GM08714 (cell line): ENCODE data around the gene GSTT2.
"Not testable (repeated sequence)": the region's sequence is repeated elsewhere in the genome, so short reads cannot be mapped to it uniquely, and the experiment has no call there.

ENCODE experiments used
- H3K4me3 ChIP-seq: fragments of 200-500 bp; sonication (Bioruptor generic); 2 replicates; pipeline ENCODE4 v1.5.1; 2014; ENCODE audit warnings: mild to moderate bottlenecking, low read length, inconsistent platforms
- ZNF274 ChIP-seq: IDR thresholded peaks from 2 replicates; pipeline ENCODE4 v1.6.1; 2012; ENCODE audit warnings: mild to moderate bottlenecking, low read depth, low read length

The GSTT2 gene

GRCh38 chr22:23969071-23969470 lies 10.9 kb upstream of the GSTT2 start:
- H3K4me3 ChIP-seq = no peak overlapping the region
- TF ChIP-seq ZNF274 = no peak

DNA sequence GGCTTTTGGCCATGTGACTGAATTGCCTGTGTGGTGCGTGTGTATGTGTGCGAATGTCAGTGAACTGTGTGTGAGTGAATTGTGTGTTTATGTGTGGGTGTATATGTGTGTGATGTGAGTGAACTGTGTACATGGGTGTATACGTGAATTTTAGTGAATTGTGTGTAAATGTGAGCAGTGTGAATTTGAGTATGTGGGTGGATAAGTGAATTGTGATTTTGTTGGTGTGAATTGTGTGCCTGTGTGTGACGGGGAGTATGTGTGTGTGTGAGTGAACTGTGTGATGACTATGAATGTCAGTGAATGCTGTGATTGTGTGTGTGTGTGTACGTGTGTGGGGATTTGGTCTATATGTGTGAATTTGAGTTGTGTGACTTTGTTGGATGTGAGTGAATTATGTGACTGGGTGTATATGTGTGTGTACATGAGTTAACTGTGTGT lies 9.7 kb upstream of the GSTT2 start:
- TF ChIP-seq ZNF274 = no peak
- H3K4me3 ChIP-seq = no peak overlapping the region

- H3K4me3 ChIP-seq = no peak overlapping the region
- no peak for TF ChIP-seq ZNF274
Observed at GRCh38 chr22:23970816-23971486, 9.0 kb upstream of the GSTT2 start.

GRCh38 chr22:23971927-23972326 lies 8.0 kb upstream of the GSTT2 start:
- not testable (repeated sequence) for H3K4me3 ChIP-seq

DNA sequence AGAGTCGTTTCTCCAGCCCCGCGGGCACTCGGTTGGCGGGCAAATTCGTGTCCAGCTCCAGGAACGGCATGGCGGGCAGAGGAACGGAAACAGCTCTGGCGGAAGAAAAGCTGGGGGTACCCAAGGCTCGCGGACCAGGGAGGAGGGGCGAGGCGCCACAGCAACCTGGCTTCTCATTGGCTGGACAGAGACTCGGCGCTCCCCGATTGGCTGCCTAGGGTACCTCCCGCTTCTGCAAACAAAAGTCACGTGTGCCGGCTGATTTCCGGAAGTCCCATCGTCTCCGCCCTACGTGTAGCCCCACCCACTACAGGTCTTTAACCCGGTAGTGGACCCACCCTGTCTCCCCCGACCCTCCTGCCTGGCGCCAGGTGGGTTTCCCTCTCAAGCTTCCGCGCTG lies 5.6 kb upstream of the GSTT2 start, which contains the start of gene DDT:
Gene DDT (minus strand): TSS at position 97 of the 400 bp plus-strand sequence. CDS start 27 bp downstream, at position 70.
- not testable (repeated sequence) for H3K4me3 ChIP-seq

- not testable (repeated sequence) for H3K4me3 ChIP-seq
Observed at GRCh38 chr22:23974836-23975352, 5.0 kb upstream of the GSTT2 start.

- not testable (repeated sequence) for H3K4me3 ChIP-seq
Observed at GRCh38 chr22:23977304-23977703, 2.6 kb upstream of the GSTT2 start.

GRCh38 chr22:23980567-23980966 lies 633 bp downstream of the GSTT2 start:
- H3K4me3 ChIP-seq = not testable (repeated sequence)

DNA sequence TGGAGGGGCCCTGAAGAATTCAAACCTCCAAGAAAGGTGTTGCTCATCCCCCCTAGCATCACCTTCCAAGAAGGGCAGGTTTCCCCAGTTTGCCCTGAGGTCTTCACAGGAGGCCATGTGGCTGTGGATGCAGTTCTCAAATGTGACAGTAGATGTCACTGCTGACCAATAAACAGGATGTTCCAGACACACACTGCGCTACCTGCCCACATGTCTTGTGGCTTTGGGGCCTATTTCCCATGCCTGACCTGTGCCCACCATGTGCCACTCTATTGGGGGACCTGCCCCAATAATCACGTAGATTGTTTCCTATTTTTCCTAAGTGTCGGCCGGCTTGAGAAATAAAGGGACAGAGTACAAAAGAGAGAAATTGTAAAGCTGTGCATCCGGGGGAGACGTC lies 4.5 kb downstream of the GSTT2 start:
- no peak overlapping the region for H3K4me3 ChIP-seq
- no peak for TF ChIP-seq ZNF274

GRCh38 chr22:23986089-23986488 lies 6.2 kb downstream of the GSTT2 start:
- not testable (repeated sequence) for H3K4me3 ChIP-seq

GRCh38 chr22:23986538-23987178 lies 6.7 kb downstream of the GSTT2 start:
- H3K4me3 ChIP-seq = not testable (repeated sequence)

DNA sequence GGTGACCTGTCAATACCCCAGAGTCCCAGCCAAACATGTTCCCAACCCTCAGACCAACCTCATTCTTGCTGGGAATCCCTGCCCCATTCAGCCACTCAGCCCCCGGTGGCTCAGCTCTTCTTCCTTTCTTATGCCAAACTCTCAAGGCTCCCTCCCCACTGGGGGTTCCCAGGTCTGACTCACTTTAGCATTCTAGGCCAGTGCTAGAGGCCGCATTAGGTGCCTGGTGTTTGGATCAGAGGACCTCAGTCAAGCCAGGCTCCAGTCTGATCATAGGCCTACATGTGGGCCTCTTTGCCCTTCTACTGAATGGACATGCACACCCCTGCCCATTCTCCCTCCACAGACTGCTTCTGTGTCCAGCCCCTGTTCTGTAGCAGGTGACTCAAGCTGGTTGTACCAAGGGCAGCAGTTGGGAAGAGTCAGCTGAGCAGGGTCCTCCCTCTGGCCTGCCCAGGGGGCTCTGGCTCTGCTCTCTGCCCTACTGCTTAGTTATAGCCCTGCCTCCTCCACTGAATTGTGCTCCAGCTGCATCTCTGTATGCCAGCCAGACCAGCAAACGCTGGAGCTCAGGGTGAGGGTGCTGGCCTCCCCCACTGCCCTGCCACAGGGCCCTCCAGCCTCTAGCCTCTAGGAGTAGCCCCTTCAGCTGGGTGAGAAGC lies 9.8 kb downstream of the GSTT2 start:
- not testable (repeated sequence) for H3K4me3 ChIP-seq

DNA sequence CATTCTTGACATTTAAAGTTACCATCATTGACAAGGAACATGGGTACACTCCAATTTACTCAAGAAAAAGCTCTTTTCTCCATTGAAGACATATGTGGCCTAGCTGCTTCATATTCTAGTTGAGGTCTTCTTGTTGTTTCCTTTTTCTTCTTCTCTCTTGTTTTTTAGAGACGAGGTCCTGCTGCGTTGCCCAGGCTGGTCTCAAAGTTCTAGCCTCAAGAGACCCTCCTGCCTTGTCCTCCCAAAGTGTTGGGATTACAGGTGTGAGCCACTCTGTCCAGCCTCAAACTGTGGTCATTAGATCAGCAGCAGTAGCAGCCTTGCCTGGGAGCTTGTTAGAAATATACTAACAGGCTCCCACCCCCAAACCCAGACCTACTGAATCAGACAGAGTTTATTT lies 13.1 kb downstream of the GSTT2 start:
- not testable (repeated sequence) for H3K4me3 ChIP-seq

DNA sequence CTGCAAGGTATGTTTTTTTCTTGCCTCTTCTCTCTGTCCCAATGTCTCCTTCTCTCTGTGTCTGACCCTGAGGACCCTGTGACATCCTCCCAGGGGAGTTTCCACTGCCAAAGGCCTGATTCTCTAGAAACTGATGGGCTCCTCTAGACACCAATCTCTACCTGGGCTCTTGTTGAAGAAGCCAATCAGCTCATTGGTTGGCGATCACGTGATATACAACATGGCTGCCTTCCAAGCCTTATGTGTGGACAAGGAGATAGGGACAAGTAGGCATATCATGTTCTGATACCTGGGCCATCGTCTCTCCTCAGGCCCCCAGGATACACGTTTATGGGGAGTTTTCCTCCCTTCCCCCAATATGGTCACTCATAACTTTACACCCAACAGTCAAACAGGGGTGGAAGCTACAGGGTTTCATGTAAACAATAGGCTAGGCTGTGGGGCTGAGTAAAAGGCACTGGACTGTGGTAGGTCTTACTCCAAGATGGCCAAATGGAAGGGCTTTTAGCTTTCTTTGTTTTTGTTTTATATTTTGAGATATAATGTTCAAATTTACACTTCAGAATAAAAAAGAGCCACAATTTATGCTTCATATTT lies 13.7 kb downstream of the GSTT2 start:
- H3K4me3 ChIP-seq = not testable (repeated sequence)

GRCh38 chr22:23997092-23997491 lies 17.2 kb downstream of the GSTT2 start:
- TF ChIP-seq ZNF274 = no peak
- H3K4me3 ChIP-seq = no peak overlapping the region

GRCh38 chr22:23999779-24000178 lies 19.8 kb downstream of the GSTT2 start:
- H3K4me3 ChIP-seq = not testable (repeated sequence)
